Measurements from ENCODE around the gene PLCH1. TPM values are rescaled to one million over a fixed set of nuclear protein-coding genes. Genes with fewer than 3 reads are reported as not detected.

PLCH1 gene
- total RNA-seq, 1 donor from 2014 or later = 7.6 TPM

GRCh38 chr3:155553780-155554179 lies 191.1 kb downstream of the PLCH1 start:
- H3K4me3 Mint-ChIP-seq = peak overlapping the region; percentile 15
- H3K9me3 Mint-ChIP-seq = no peaks in the 10 kb centered on the region
- peaks cover 5% of the 10 kb centered on the region for H3K36me3 Mint-ChIP-seq
- H3K27ac Mint-ChIP-seq = no peak overlapping the region
- DNase-seq (ENCODE audit: extremely low spot score, unreplicated experiment) = no peak
- H3K4me1 Mint-ChIP-seq (ENCODE audit: unreplicated experiment) = peaks cover 15% of the 10 kb centered on the region
- no peak for TF ChIP-seq CTCF (conservative IDR thresholded peaks at IDR 0.05)
- no peaks in the 10 kb centered on the region for H3K27me3 Mint-ChIP-seq

GRCh38 chr3:155553326-155553725 lies 191.5 kb downstream of the PLCH1 start:
- DNase-seq (ENCODE audit: extremely low spot score, unreplicated experiment) = no peak
- Mint-ChIP-seq H3K9me3 (no peaks in the 10 kb centered on the region), H3K27me3 (no peaks in the 10 kb centered on the region), H3K36me3 (peaks cover 5% of the 10 kb centered on the region), H3K27ac (no peak overlapping the region), H3K4me1 (ENCODE audit: unreplicated experiment) (peaks cover 15% of the 10 kb centered on the region), H3K4me3 (no peak overlapping the region)
- no peak for TF ChIP-seq CTCF (conservative IDR thresholded peaks at IDR 0.05)

GRCh38 chr3:155550391-155550790 lies 194.5 kb downstream of the PLCH1 start:
- Mint-ChIP-seq H3K27ac (no peak overlapping the region), H3K9me3 (no peaks in the 10 kb centered on the region), H3K4me1 (ENCODE audit: unreplicated experiment) (peaks cover 8% of the 10 kb centered on the region), H3K27me3 (no peaks in the 10 kb centered on the region), H3K4me3 (no peak overlapping the region), H3K36me3 (peaks cover 5% of the 10 kb centered on the region)
- no peak for TF ChIP-seq CTCF (conservative IDR thresholded peaks at IDR 0.05)
- no peak for DNase-seq (ENCODE audit: extremely low spot score, unreplicated experiment)

GRCh38 chr3:155549087-155549486 lies 195.8 kb downstream of the PLCH1 start:
- Mint-ChIP-seq H3K27ac (no peak overlapping the region), H3K36me3 (peaks cover 5% of the 10 kb centered on the region), H3K4me3 (no peak overlapping the region), H3K4me1 (ENCODE audit: unreplicated experiment) (no peaks in the 10 kb centered on the region), H3K27me3 (no peaks in the 10 kb centered on the region), H3K9me3 (no peaks in the 10 kb centered on the region)
- no peak for TF ChIP-seq CTCF (conservative IDR thresholded peaks at IDR 0.05)
- DNase-seq (ENCODE audit: extremely low spot score, unreplicated experiment) = no peak

GRCh38 chr3:155548195-155548594 lies 196.7 kb downstream of the PLCH1 start:
- no peak overlapping the region for H3K27ac Mint-ChIP-seq
- no peaks in the 10 kb centered on the region for H3K4me1 Mint-ChIP-seq (ENCODE audit: unreplicated experiment)
- no peaks in the 10 kb centered on the region for H3K9me3 Mint-ChIP-seq
- no peak overlapping the region for H3K4me3 Mint-ChIP-seq
- no peak for DNase-seq (ENCODE audit: extremely low spot score, unreplicated experiment)
- no peak for TF ChIP-seq CTCF (conservative IDR thresholded peaks at IDR 0.05)
- H3K36me3 Mint-ChIP-seq = peaks cover 5% of the 10 kb centered on the region
- H3K27me3 Mint-ChIP-seq = no peaks in the 10 kb centered on the region

GRCh38 chr3:155535098-155535497 lies 209.8 kb downstream of the PLCH1 start:
- TF ChIP-seq CTCF (conservative IDR thresholded peaks at IDR 0.05) = no peak
- Mint-ChIP-seq H3K4me3 (no peak overlapping the region), H3K27me3 (no peaks in the 10 kb centered on the region), H3K27ac (no peak overlapping the region), H3K36me3 (peaks cover under 1% of the 10 kb centered on the region), H3K9me3 (peaks cover 5% of the 10 kb centered on the region), H3K4me1 (ENCODE audit: unreplicated experiment) (no peaks in the 10 kb centered on the region)
- no peak for DNase-seq (ENCODE audit: extremely low spot score, unreplicated experiment)
